ENCODE results near the gene SLC39A11. TPM values are rescaled to one million over a fixed set of nuclear protein-coding genes. Genes with fewer than 3 reads are reported as not detected.
"Not testable (repeated sequence)": the region's sequence is repeated elsewhere in the genome, so short reads cannot be mapped to it uniquely, and the experiment has no call there.

Gene SLC39A11
- polyA plus RNA-seq, 12 donors, result 7.7 to 12.9 (median 9.9) TPM; not detected in 1

GRCh38 chr17:72790190-72790589, 302.3 kb downstream of the SLC39A11 start:
- no peak for DNase-seq

- DNase-seq, result no peak
Measured at GRCh38 chr17:72789711-72790110, 302.8 kb downstream of the SLC39A11 start.

- DNase-seq, result no peak
Measured at GRCh38 chr17:72788950-72789585, 303.4 kb downstream of the SLC39A11 start.

DNA sequence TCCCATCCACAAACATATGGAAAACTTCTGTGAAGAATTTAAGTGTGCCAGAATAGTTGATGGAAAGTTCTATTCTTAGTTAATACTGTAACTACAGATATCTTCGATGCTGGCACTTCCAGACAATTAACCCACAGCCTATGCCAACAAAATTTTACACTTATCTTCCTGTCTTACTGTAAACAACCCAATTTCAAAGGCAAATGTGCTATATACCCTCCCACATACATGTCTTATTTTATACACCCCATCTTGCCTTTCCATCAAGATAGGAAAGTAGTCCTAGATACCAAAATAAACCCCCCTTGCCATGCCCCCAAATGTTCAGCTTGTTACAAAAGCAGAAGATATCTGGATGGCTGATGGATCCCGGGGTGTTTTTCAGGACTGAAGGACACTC, 306.3 kb downstream of the SLC39A11 start:
- no peak for DNase-seq

DNA sequence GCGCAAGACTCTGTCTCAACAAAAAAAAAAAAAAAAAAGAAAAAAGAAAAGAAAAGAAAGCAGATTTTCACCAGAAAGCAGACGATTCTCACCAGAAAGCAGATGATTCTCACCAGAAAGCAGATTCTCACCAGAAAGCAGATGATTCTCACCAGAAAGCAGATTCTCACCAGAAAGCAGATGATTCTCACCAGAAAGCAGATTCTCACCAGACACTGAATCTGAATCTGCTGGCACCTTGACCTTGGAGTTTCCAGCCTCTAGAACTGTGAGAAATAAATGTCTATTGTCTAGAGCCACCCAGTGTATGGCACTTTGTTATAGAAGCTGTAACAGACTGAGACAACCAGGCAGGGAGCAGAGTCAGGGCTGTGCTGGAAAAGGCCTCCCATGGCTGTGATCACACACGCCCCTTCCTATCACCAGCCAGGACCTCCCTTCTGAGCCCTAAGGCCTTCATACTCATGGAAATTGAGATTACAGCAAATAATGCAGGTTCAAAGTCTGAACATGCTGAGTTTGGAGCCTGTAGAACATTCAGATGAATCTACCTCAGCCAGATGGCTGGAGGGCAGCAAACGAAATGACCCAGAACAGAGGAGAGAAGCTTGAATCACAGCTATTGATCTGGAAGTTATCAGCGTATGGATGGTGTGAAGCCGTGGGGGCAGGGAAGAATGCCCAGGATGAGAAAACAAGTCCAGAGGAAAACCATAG, 309.3 kb downstream of the SLC39A11 start:
- DNase-seq, result no peak

DNA sequence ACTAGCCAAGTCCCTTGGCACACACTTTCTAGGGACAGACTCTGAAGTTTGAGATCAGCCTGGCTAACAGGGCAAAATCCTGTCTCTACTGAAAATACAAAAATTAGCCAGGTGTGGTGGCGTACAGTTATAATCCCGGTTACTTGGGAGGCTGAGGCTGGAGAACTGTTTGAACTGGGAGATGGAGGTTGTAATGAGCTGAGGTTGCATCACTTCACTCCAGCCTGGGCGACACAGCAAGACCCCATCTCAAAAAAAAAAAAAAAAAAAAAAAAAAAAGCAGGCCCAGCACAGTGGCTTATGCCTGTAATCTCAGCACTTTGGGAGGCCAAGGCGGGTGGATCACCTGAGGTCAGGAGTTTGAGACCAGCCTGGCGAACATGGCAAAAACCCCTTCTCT, 310.1 kb downstream of the SLC39A11 start:
- DNase-seq, result not testable (repeated sequence)

GRCh38 chr17:72778169-72779151, 314.0 kb downstream of the SLC39A11 start:
- no peak for DNase-seq

DNA sequence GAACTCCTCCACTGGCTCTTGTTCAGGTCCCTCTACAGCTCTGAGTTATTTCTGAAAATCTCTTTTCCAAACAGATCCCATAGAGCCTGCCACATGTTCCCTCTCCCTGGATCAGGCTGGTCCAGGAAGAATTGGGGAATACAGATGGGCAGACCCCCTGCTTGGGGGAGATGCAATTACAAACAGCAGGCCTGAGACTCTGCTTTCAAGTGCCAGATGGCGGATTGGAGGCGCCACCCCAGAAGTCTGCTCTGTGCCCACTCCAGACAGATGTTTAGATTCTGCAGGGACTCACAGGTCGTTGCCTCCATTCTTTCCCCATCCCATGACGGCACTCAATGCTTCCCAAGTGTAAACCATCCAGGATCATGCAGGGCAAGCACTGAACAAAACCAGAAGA, 316.6 kb downstream of the SLC39A11 start:
- DNase-seq, result peak; percentile 4

GRCh38 chr17:72775237-72775636, 317.3 kb downstream of the SLC39A11 start:
- DNase-seq, result no peak

DNA sequence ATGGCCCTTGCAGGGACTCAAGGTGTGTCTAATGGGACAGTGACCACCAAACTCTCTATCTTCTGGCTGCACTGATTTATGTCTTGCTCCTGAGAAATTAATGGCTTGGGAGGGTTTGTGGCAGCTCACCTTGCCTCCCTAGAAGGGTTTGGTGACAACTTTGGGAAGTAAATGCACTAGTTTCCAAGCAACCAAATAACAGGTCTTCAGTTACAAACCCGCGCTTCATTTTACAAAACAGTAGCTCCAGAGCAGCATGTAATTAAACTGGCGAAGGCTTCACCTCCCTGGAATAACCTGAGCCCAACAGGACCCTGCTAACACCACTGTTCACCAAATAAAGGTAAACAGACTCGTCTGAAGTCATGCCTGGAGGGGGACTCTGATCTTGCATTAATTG, 318.3 kb downstream of the SLC39A11 start:
- no peak for DNase-seq

DNA sequence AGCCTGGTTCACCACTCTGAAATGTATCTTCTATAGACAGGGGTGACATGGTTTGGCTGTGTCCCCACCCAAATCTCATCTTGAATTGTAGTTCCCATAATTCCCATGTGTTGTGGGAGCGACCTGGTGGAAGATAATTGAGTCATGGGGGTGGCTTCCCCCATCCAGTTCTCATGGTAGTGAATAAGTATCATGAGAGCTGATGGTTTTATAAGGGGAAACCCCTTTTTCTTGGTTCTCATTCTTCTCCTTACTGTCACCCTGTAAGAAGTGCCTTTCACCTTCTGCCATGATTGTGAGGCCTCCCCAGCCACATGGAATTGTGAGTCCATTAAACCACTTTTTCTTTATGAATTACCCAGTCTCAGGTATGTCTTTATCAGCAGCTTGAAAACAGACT, 319.3 kb downstream of the SLC39A11 start:
- DNase-seq, result not testable (repeated sequence)

DNA sequence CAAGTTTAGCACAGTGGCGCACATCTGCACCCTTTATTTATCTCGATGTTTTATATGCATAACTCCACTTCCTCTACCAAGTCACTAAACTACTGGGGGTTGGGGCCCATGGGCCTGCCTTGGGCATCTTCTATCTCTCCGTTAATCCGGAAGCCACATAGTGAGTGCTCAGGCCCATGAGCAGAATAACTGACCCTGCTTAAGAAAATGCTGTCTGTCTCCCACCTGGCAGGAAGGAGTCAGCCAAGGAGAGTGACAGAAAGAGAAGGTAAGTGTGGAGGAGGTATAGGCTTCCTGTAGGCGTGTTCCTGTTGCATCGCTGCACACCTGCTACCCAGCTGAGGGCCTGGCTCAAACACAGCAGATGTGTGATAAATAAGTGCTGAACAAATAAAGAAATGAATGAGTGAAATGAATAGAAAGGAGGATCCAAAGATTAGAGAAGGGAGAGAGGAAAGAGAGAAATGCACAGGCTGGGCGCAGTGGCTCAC, 320.1 kb downstream of the SLC39A11 start:
- DNase-seq, result no peak

DNA sequence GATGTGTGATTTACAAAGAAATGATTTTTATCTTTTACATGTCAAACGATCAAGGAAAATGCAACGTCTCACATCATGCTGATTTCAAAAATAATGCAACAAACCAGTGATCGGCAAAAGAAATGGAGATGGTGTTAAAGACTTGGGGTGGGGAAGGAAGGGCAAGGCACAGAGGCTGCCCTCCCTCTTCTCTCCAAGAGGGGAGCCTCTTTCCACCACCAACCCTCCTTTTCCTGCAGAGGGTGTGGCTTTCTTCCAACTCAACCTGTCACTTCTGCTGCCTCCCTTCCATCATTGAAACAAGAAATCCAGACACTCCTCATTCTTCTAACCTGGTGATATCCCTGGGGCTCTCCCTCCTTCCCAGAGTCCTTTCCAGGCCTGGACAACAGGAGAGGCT, 320.8 kb downstream of the SLC39A11 start:
- no peak for DNase-seq

- DNase-seq, result no peak
Measured at GRCh38 chr17:72766761-72767356, 325.6 kb downstream of the SLC39A11 start.

GRCh38 chr17:72765368-72766153, 326.9 kb downstream of the SLC39A11 start:
- no peak for DNase-seq

DNA sequence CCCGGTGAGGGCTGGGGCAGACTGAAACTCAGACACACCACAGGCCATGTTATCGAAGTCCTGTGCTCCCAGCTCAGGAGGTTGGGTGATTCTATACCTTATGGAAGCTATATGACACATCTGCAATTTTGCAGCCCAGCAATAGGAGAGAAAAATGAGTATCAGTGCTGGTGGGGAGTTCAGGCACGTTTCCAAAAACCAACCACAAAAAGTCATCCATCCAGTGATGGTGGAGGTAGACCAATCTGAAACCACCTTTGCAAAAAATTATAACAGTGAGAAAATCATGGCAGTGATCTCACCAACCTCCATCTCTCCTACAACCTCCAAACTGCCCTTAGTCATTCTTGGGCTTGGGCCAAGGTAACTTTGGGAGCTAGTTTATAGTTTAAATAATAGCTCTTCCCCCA, 327.9 kb downstream of the SLC39A11 start:
- no peak for DNase-seq

DNA sequence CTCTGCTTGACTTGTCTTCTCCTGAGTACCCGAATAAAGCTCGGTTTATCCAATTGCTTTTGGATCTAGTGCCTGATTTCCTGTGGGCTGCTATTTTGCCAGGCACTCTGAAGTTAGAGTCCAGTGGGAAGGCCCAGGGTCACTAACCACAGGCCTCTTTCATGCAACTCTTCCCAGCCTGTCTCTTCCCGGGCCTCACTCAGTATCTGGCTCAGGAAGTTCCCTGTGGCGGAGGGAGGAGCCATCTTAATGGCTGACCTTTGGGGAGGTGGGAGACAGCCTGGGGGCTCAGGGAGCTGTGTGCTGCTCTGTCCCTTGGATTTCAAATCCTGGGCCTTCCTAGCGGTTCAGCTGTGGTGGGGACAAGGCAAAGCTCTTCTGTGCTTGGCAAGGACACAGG, 328.5 kb downstream of the SLC39A11 start:
- DNase-seq, result no peak

DNA sequence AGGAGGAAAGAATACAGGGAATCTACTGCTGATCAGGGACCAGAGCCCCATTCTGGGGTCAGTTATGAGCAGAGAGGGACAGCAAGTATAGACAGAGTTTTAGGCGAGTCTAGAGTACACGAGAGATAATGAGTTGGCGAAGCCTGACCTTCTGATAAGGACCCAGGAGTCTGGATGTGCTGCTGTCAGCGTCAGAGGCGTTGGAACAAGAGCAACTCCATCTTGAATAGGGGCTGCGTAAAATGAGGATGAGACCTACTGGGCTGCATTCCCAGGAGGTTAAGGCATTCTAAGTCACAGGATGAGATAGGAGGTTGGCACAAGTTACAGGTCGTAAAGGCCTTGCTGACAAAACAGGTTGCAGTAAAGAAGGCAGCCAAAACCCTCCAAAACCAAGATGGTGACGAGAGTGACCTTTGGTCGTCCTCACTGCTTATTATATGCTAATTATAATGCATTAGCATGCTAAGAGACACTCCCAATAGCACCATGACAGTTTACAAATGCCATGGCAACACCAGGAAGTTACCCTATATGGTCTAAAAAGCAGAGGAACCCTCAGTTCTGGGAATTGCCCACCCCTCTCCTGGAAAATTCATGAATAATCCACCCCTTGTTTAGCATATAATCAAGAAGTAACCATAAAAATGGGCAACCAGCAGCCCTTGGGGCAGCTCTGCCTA, 330.5 kb downstream of the SLC39A11 start:
- not testable (repeated sequence) for DNase-seq

DNA sequence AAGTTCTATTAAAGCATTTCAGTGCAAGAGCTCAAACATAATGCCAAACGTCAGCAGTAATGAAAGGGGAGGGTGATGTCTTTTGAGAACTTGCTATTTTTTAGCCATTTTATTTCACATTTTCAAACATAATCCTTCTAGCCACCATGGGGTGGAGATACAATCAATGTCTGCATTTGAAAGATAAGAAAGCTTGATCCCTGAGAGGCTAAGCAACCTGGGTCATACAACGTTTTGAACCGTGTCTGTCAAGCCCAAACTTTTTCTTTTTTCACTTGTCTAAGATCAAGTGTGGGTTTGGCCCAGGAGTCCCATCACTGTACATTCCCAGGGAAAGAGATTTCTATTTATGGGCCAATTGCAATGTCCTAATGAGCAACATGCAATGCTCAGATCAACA, 331.1 kb downstream of the SLC39A11 start:
- DNase-seq, result no peak

GRCh38 chr17:72760368-72760767, 332.1 kb downstream of the SLC39A11 start:
- no peak for DNase-seq

All from muscle of arm (tissue), 12 donors.